HepG2 (cell line): ENCODE results near the gene ARHGAP26. TPM values are rescaled to one million over a fixed set of nuclear protein-coding genes. Genes with fewer than 3 reads are reported as not detected.

ENCODE experiments used
- FOXO1 ChIP-seq: sonication (generic); formaldehyde crosslinking; IDR thresholded peaks from 2 replicates; pipeline ENCODE4 v1.4.0; 2020; ENCODE audit warnings: missing genetic modification reagents
- GATAD2A ChIP-seq: IDR thresholded peaks from 2 replicates; pipeline ENCODE4 v1.6.1; 2016
- MIXL1 ChIP-seq: IDR thresholded peaks from 2 replicates; pipeline ENCODE4 v1.6.1; 2016
- NCOA5 ChIP-seq: sonication (generic); formaldehyde crosslinking; IDR thresholded peaks from 2 replicates; pipeline ENCODE4 v1.4.0; 2020; ENCODE audit warnings: missing genetic modification reagents
- NR2F6 ChIP-seq, 2 experiments: IDR thresholded peaks; 2 replicates each; pipeline ENCODE4 v1.6.1; 2016; ENCODE audit warnings: antibody characterized with exemption in 1 of 2, mild to moderate bottlenecking in 1 of 2
- RAD21 ChIP-seq: fragments of 450-650 bp; formaldehyde crosslinking; IDR thresholded peaks from 2 replicates; pipeline ENCODE4 v1.5.0; 2020; ENCODE audit warnings: mild to moderate bottlenecking
- REST ChIP-seq, 2 experiments: IDR thresholded peaks; 2 replicates each; pipeline ENCODE4 v1.6.1; 2011 to 2012; ENCODE audit warnings: low read length in 2 of 2, borderline replicate concordance in 1 of 2, low read depth in 1 of 2, mild to moderate bottlenecking in 1 of 2, moderate library complexity in 1 of 2
- SMC3 ChIP-seq: IDR thresholded peaks from 2 replicates; pipeline ENCODE4 v1.6.1; 2011; ENCODE audit warnings: low read length, improper control_type of control experiment
- STAG1 ChIP-seq: sonication (generic); formaldehyde crosslinking; IDR thresholded peaks from 2 replicates; pipeline ENCODE4 v1.4.0; 2020; ENCODE audit warnings: missing genetic modification reagents
- ZBTB1 ChIP-seq: sonication (generic); formaldehyde crosslinking; IDR thresholded peaks from 2 replicates; pipeline ENCODE4 v1.4.0; 2020; ENCODE audit warnings: missing genetic modification reagents, borderline replicate concordance
- ZBTB40 ChIP-seq, 2 experiments: fragments of 450-650 bp in 1 of 2; sonication (generic) in 1 of 2; formaldehyde crosslinking in 1 of 2; IDR thresholded peaks; 2 replicates each; pipeline versions ENCODE4 v1.6.1 to v1.8.0; 2016 to 2022; ENCODE audit warnings: antibody characterized with exemption in 1 of 2, mild to moderate bottlenecking in 1 of 2, missing genetic modification reagents in 1 of 2
- ZNF205 ChIP-seq: IDR thresholded peaks from 2 replicates; pipeline ENCODE4 v1.6.1; 2018; ENCODE audit warnings: missing biosample characterization, missing genetic modification reagents
- ZNF263 ChIP-seq: sonication (generic); formaldehyde crosslinking; IDR thresholded peaks from 2 replicates; pipeline ENCODE4 v1.4.0; 2020; ENCODE audit warnings: missing genetic modification reagents
- ZNF275 ChIP-seq: sonication (generic); formaldehyde crosslinking; IDR thresholded peaks from 2 replicates; pipeline ENCODE4 v1.8.0; 2022; ENCODE audit warnings: missing genetic modification reagents, mild to moderate bottlenecking, inconsistent platforms, borderline replicate concordance
- ZNF34 ChIP-seq: sonication (generic); formaldehyde crosslinking; IDR thresholded peaks from 2 replicates; pipeline ENCODE4 v1.4.0; 2020; ENCODE audit warnings: mild to moderate bottlenecking, missing genetic modification reagents, borderline replicate concordance
- ZNF878 ChIP-seq: sonication (generic); formaldehyde crosslinking; IDR thresholded peaks from 2 replicates; pipeline ENCODE4 v1.8.1; 2023; ENCODE audit warnings: mild to moderate bottlenecking, missing genetic modification reagents, moderate library complexity
- polyA plus RNA-seq, 8 experiments: library from polyadenylated mRNA; depleted of rRNA in 3 of 8; stranded (reverse) in 7 of 8; unstranded in 1 of 8; fragments of >200 nt; fragmentation: Illumina TruSeq in 4 of 8; extraction: Trizol in 4 of 8; gene quantifications; 2 replicates each; pipeline versions ENCODE4 v1.2.1 to v1.2.3, GENCODE V29; 2011 to 2016; ENCODE audit warnings: low read depth in 4 of 8, missing spikeins in 1 of 8, mixed read lengths in 1 of 8; ENCODE audit not compliant: insufficient read depth in 1 of 8
- total RNA-seq, 5 experiments: library from RNA; depleted of rRNA; stranded (reverse); fragments of >200 nt; fragmentation: Illumina TruSeq; extraction: Trizol; gene quantifications; 2 replicates each; pipeline ENCODE4 v1.2.3, GENCODE V29; 2016; ENCODE audit warnings: low read depth in 1 of 5

ARHGAP26 gene
- total and polyA plus RNA-seq, 2 of the 13 experiments (the other 11 are each of a cell fraction or from before 2014, with no cell fraction given), result 9.6 to 18.2 TPM

GRCh38 chr5:142915813-142916424 lies 145.7 kb downstream of the ARHGAP26 start (continued):
- TF ChIP-seq ZNF275 (no peak), ZNF263 (no peak), STAG1 (CRISPR knock-in tag) (peak; percentile 76), NCOA5 (CRISPR knock-in tag) (no peak), GATAD2A (CRISPR knock-in tag) (0 out of 2 replicates have a peak, but pooled peaks have one; percentile 21), ZBTB40 (IDR thresholded peaks at IDR 0.05) (no peak), ZBTB40 (CRISPR knock-in tag; IDR thresholded peaks at IDR 0.05) (no peak), SMC3 (peak; percentile 56), ZNF205 (CRISPR knock-in tag) (no peak), FOXO1 (CRISPR knock-in tag) (no peak), ZBTB1 (CRISPR knock-in tag) (no peak), MIXL1 (CRISPR knock-in tag) (no peak), ZNF878 (no peak), REST (IDR thresholded peaks at IDR 0.05; ENCODE audit: borderline replicate concordance in 1 of 2, low read depth in 1 of 2, low read length in 2 of 2) (no peak), NR2F6 (IDR thresholded peaks at IDR 0.05) (no peak), NR2F6 (CRISPR knock-in tag; IDR thresholded peaks at IDR 0.05) (no peak), RAD21 (CRISPR knock-in tag) (0 out of 2 replicates have a peak, but pooled peaks have one; percentile 42), ZNF34 (CRISPR knock-in tag) (no peak)
